K562 (cell line): ENCODE measurements around the gene MAP4. TPM values are rescaled to one million over a fixed set of nuclear protein-coding genes. Genes with fewer than 3 reads are reported as not detected.
A peak's percentile ranks its signal among the peaks of the same experiment; 100 is the strongest.

Source experiments
- ATAC-seq: fragments of 200-7000 bp; cut with Tn5 transposase; 3 replicates; pipeline ENCODE4 v1.9.1; 2020; ENCODE audit warnings: moderate library complexity
- BruUV-seq: library from RNA; stranded (reverse); fragments of 400-500 nt; replicated peaks from 2 replicates; lab custom pipeline; 2021; lab: Mats Ljungman, UMichigan
- CTCF ChIA-PET: fragments of 300-600 bp; formaldehyde crosslinking; extraction: SDS; loops from one replicate; lab custom pipeline; 2021; ENCODE audit warnings: low intra/inter-chr PET ratio; lab: Yijun Ruan, JAX
- POLR2A ChIA-PET: fragments of 300-600, 350-650 bp; sonication (Branson Sonifier 250); formaldehyde crosslinking; extraction: SDS; loops from one replicate; lab custom pipeline; 2021; ENCODE audit warnings: antibody characterized with exemption, inconsistent platforms; lab: Yijun Ruan, JAX
- DNase-seq, 4 experiments: peaks; one replicate each; pipeline versions ENCODE4 v3.0.0 to v3.0.0-alpha.2; 2011 to 2018; ENCODE audit warnings: low spot score in 3 of 4, mixed read lengths in 3 of 4; ENCODE audit errors: extremely low read depth in 1 of 4
- FAIRE-seq: peaks from 2 replicates; lab custom pipeline; 2011; peaks lifted over from hg19 to GRCh38; lab: Jason Lieb, UNC
- H2AFZ ChIP-seq: 2 replicates; pipeline ENCODE4 v1.6.0; 2011; ENCODE audit warnings: low read depth, low read length, control low read depth, inconsistent platforms
- H3K27ac ChIP-seq: fragments of 200-600 bp; 3 replicates; pipeline ENCODE4 v1.8.0; 2011; ENCODE audit warnings: low read depth, mild to moderate bottlenecking, control low read depth, inconsistent platforms, low read length, moderate library complexity, mixed read lengths; ENCODE audit errors: extremely low read depth
- H3K27me3 ChIP-seq, 2 experiments: fragments of 300-600 bp in 1 of 2; 2 replicates in 1 of 2; 3 replicates in 1 of 2; pipeline versions ENCODE4 v1.6.0 to v1.8.0; 2011; ENCODE audit warnings: inconsistent platforms in 2 of 2, low read length in 2 of 2, mild to moderate bottlenecking in 1 of 2, mixed read lengths in 1 of 2, moderate library complexity in 1 of 2; ENCODE audit not compliant: control insufficient read depth in 2 of 2, insufficient read depth in 2 of 2
- H3K36me3 ChIP-seq: fragments of 300-600 bp; 3 replicates; pipeline ENCODE4 v1.8.0; 2011; ENCODE audit warnings: mild to moderate bottlenecking, low read length, inconsistent platforms; ENCODE audit not compliant: control insufficient read depth, insufficient read depth
- H3K4me1 ChIP-seq, 2 experiments: fragments of 200-600 bp in 1 of 2; replicated peaks in 1 of 2; 2 replicates in 1 of 2; 3 replicates in 1 of 2; pipeline versions ENCODE4 v1.5.1 to v1.8.0; 2011; ENCODE audit warnings: inconsistent platforms in 2 of 2, low read length in 2 of 2, mild to moderate bottlenecking in 1 of 2, mixed read lengths in 1 of 2, moderate library complexity in 1 of 2; ENCODE audit not compliant: control insufficient read depth in 2 of 2, insufficient read depth in 2 of 2
- H3K4me2 ChIP-seq: 2 replicates; pipeline ENCODE4 v1.6.1; 2011; ENCODE audit warnings: low read length, control low read depth, inconsistent platforms, mixed read lengths; ENCODE audit not compliant: insufficient read depth
- H3K4me3 ChIP-seq: fragments of 200-600 bp; sonication (generic), shearing (Covaris generic); 2 replicates; pipeline ENCODE4 v1.5.1; 2016; ENCODE audit warnings: control low read depth, inconsistent platforms
- H3K79me2 ChIP-seq: fragments of 200-600 bp; 3 replicates; pipeline ENCODE4 v1.8.0; 2011; ENCODE audit warnings: low read length, inconsistent platforms; ENCODE audit not compliant: control insufficient read depth, insufficient read depth
- H3K9ac ChIP-seq, 2 experiments: 2 replicates each; pipeline versions ENCODE4 v1.6.0 to v1.6.1; 2011; ENCODE audit warnings: low read depth in 2 of 2, low read length in 2 of 2, control low read depth in 1 of 2, inconsistent platforms in 1 of 2, mild to moderate bottlenecking in 1 of 2, mixed read lengths in 1 of 2; ENCODE audit not compliant: insufficient read depth in 1 of 2
- H3K9me1 ChIP-seq: one replicate; pipeline ENCODE4 v1.6.0; 2011; ENCODE audit warnings: inconsistent platforms, mild to moderate bottlenecking, low read length, moderate library complexity; ENCODE audit not compliant: control insufficient read depth, insufficient read depth
- H3K9me3 ChIP-seq: replicated peaks from 2 replicates; pipeline ENCODE4 v1.5.1; 2011; ENCODE audit warnings: low read depth, low read length, inconsistent platforms; ENCODE audit not compliant: control insufficient read depth, insufficient read depth
- H4K20me1 ChIP-seq: replicated peaks from 2 replicates; pipeline ENCODE4 v1.6.1; 2011; ENCODE audit warnings: low read length, inconsistent platforms, mixed read lengths; ENCODE audit not compliant: control insufficient read depth, insufficient read depth
- CREB3L1 ChIP-seq: fragments of 450-650 bp; IDR thresholded peaks from 2 replicates; pipeline ENCODE4 v1.6.1; 2014; ENCODE audit warnings: low read depth, mild to moderate bottlenecking, moderate library complexity, borderline replicate concordance
- DACH1 ChIP-seq: fragments of 450-650 bp; IDR thresholded peaks from 2 replicates; pipeline ENCODE4 v1.6.1; 2018; ENCODE audit not compliant: partially characterized antibody
- EP400 ChIP-seq: fragments of 450-650 bp; IDR thresholded peaks from 2 replicates; pipeline ENCODE4 v1.6.1; 2017; ENCODE audit warnings: antibody characterized with exemption, mild to moderate bottlenecking, moderate library complexity
- ZNF224 ChIP-seq: sonication (generic); formaldehyde crosslinking; IDR thresholded peaks from 2 replicates; pipeline ENCODE4 v1.8.0; 2022; ENCODE audit warnings: mild to moderate bottlenecking, missing genetic modification reagents
- ZNF232 ChIP-seq: sonication (generic); formaldehyde crosslinking; IDR thresholded peaks from 2 replicates; pipeline ENCODE4 v1.8.0; 2022; ENCODE audit warnings: mild to moderate bottlenecking, missing genetic modification reagents
- WGBS: fragments of 100-300 bp; shearing (Covaris generic); methylation state at CpG from one replicate; pipeline ENCODE4 v1.1.6; 2016; ENCODE audit warnings: low coverage, mixed read lengths; ENCODE audit not compliant: insufficient coverage; ENCODE audit errors: missing lambda C conversion rate; 5-methylcytosine and 5-hydroxymethylcytosine counted together
- in situ Hi-C: fragments of 300-500 bp; cut with MboI; formaldehyde crosslinking; loops from 4 replicates; pipeline ENCODE4 v1.15.0; 2018; ENCODE audit warnings: inconsistent platforms, mixed read lengths
- intact Hi-C: fragments of 100-400 bp; cut with micrococcal nuclease; formaldehyde crosslinking; loops from 2 replicates; pipeline ENCODE4 v1.14.2; 2022
- polyA plus RNA-seq, 8 experiments: library from polyadenylated mRNA; depleted of rRNA in 4 of 8; stranded (reverse) in 5 of 8; unstranded in 3 of 8; fragments of >200 nt; fragmentation: Nextera tagmentation in 2 of 8; fragmentation: Illumina TruSeq in 1 of 8; extraction: Ambion mirVana in 2 of 8; extraction: Trizol in 1 of 8; gene quantifications; 2 replicates each; pipeline versions ENCODE4 v1.2.1 to v1.2.3, GENCODE V29; 2011 to 2014; ENCODE audit warnings: inconsistent platforms in 1 of 8, missing spikeins in 1 of 8
- total RNA-seq, 7 experiments: library from RNA; depleted of rRNA in 6 of 7; stranded (reverse); fragments of >200 nt in 6 of 7; fragmentation: Illumina TruSeq in 2 of 7; extraction: Trizol in 2 of 7; gene quantifications; 2 replicates each; pipeline versions ENCODE4 v1.2.1 to v1.2.3, GENCODE V29; 2011 to 2021; ENCODE audit warnings: low replicate concordance in 1 of 7
- TF ChIP-seq, protein P1 (sequence below): sonication (generic); formaldehyde crosslinking; IDR thresholded peaks from 2 replicates; pipeline ENCODE4 v1.8.0; 2022; ENCODE audit warnings: missing genetic modification reagents, mild to moderate bottlenecking, borderline replicate concordance

MAP4 gene
- total and polyA plus RNA-seq, 9 of the 15 experiments (the other 6 are each of a cell fraction or from before 2014, with no cell fraction given) = 13.3 to 141 (median 36.8) TPM

DNA sequence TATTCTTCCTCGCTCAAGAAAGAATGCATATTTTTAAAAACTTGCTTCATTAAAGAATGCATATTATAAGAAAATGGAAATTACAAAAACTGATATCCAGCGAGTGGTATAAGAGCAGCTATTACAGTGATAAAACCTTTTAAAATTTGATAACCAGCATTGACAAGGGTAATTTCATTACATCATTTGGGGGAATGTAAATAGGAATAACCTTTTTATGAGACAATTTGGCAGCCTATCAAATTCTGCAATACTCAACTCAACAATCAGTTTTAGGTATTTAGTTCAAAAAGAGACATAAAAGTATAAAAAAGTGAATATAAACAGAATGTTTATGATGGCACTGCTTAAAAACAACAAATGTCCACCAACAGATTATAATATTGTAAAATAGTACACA lies 35.4 kb downstream of the MAP4 start (continued):
- no peak for TF ChIP-seq CREB3L1

- no peak for DNase-seq
- TF ChIP-seq EP400 = no peak
- TF ChIP-seq, protein P1, sequence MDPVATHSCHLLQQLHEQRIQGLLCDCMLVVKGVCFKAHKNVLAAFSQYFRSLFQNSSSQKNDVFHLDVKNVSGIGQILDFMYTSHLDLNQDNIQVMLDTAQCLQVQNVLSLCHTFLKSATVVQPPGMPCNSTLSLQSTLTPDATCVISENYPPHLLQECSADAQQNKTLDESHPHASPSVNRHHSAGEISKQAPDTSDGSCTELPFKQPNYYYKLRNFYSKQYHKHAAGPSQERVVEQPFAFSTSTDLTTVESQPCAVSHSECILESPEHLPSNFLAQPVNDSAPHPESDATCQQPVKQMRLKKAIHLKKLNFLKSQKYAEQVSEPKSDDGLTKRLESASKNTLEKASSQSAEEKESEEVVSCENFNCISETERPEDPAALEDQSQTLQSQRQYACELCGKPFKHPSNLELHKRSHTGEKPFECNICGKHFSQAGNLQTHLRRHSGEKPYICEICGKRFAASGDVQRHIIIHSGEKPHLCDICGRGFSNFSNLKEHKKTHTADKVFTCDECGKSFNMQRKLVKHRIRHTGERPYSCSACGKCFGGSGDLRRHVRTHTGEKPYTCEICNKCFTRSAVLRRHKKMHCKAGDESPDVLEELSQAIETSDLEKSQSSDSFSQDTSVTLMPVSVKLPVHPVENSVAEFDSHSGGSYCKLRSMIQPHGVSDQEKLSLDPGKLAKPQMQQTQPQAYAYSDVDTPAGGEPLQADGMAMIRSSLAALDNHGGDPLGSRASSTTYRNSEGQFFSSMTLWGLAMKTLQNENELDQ (CRISPR knock-in tag) = 0 out of 2 replicates have a peak, but pooled peaks have one; percentile 26
- TF ChIP-seq ZNF224 (CRISPR knock-in tag) = 0 out of 2 replicates have a peak, but pooled peaks have one; percentile 36
- TF ChIP-seq DACH1 = peak; percentile 73
- TF ChIP-seq ZNF232 (CRISPR knock-in tag) = peak; percentile 64; the same call in 1 of the 2 replicates
- Histone ChIP-seq H3K36me3 (peaks cover 12% of the 10 kb centered on the region; the same call in 1 of the 3 replicates), H4K20me1 (no peaks in the 10 kb centered on the region), H3K4me1 (no peaks in the 10 kb centered on the region), H3K9ac (no peak overlapping the region), H3K27ac (no peak overlapping the region), H3K27me3 (no peaks in the 10 kb centered on the region), H3K9me3 (no peaks in the 10 kb centered on the region), H3K4me2 (no peak overlapping the region), H3K9me1 (no peaks in the 10 kb centered on the region), H3K79me2 (0 out of 3 replicates have a peak, but pooled peaks cover 3% of the 10 kb centered on the region), H3K4me3 (no peak overlapping the region), H2AFZ (no peak overlapping the region)
- POLR2A ChIA-PET = no interaction called here
- CTCF ChIA-PET = no interaction called here
- no TSS peak for BruUV-seq
- intact Hi-C loops (no loop called here), in situ Hi-C loops (no loop called here)
- 96% methylated on average over 1 of the region's 1 CpG for WGBS
- FAIRE-seq = no peak
- ATAC-seq = no peak
These were observed 37.1 kb downstream of the MAP4 start for GRCh38 chr3:47979070-47979469.
